MM.1S (cell line): ENCODE results near the gene CHCHD3.

ENCODE experiments used
- DNase-seq: peaks from one replicate; pipeline ENCODE4 v3.0.0-alpha.2; 2015
- H2AFZ ChIP-seq: fragments of 300-600 bp; sonication (generic); 2 replicates; pipeline ENCODE4 v1.6.0; 2016; ENCODE audit warnings: antibody characterized with exemption, low read length
- H3F3A ChIP-seq: fragments of 300-600 bp; sonication (generic); 2 replicates; pipeline ENCODE4 v1.6.1; 2016; ENCODE audit warnings: mild to moderate bottlenecking, antibody characterized with exemption, low read length, moderate library complexity, mixed read lengths; ENCODE audit not compliant: insufficient read depth
- H3K27ac ChIP-seq: fragments of 300-600 bp; sonication (generic); 2 replicates; pipeline ENCODE4 v1.5.1; 2016; ENCODE audit warnings: mild to moderate bottlenecking, low read length
- H3K27me3 ChIP-seq: fragments of 300-600 bp; sonication (generic); replicated peaks from 2 replicates; pipeline ENCODE4 v1.6.0; 2016; ENCODE audit warnings: low read length; ENCODE audit not compliant: insufficient read depth
- H3K36me3 ChIP-seq: fragments of 300-600 bp; sonication (generic); replicated peaks from 2 replicates; pipeline ENCODE4 v1.6.1; 2016; ENCODE audit warnings: mild to moderate bottlenecking, low read length, mixed read lengths; ENCODE audit not compliant: insufficient read depth
- H3K4me1 ChIP-seq: fragments of 300-600 bp; sonication (generic); 2 replicates; pipeline ENCODE4 v1.6.1; 2016; ENCODE audit warnings: low read length, mixed read lengths
- H3K4me2 ChIP-seq: fragments of 300-600 bp; sonication (generic); 2 replicates; pipeline ENCODE4 v1.6.0; 2016; ENCODE audit warnings: low read depth, low read length
- H3K4me3 ChIP-seq: fragments of 300-600 bp; sonication (generic); 2 replicates; pipeline ENCODE4 v1.5.1; 2016; ENCODE audit warnings: low read length, mixed read lengths
- H3K79me2 ChIP-seq: fragments of 300-600 bp; sonication (generic); 2 replicates; pipeline ENCODE4 v1.6.1; 2016; ENCODE audit warnings: mixed run types, low read length, mixed read lengths
- H3K9ac ChIP-seq: fragments of 300-600 bp; sonication (generic); 2 replicates; pipeline ENCODE4 v1.6.1; 2016; ENCODE audit warnings: low read length, mixed read lengths
- H3K9me2 ChIP-seq: fragments of 300-600 bp; sonication (generic); replicated peaks from 2 replicates; pipeline ENCODE4 v1.6.1; 2016; ENCODE audit warnings: mild to moderate bottlenecking, low read length, mixed read lengths; ENCODE audit not compliant: insufficient read depth
- H3K9me3 ChIP-seq: fragments of 300-600 bp; sonication (generic); replicated peaks from 2 replicates; pipeline ENCODE4 v1.6.1; 2016; ENCODE audit warnings: mild to moderate bottlenecking, low read length, mixed read lengths; ENCODE audit not compliant: insufficient read depth
- H4K20me1 ChIP-seq: fragments of 300-600 bp; sonication (generic); 2 replicates; pipeline ENCODE4 v1.6.1; 2016; ENCODE audit warnings: mild to moderate bottlenecking, low read length, moderate library complexity, mixed read lengths; ENCODE audit not compliant: insufficient read depth
- CTCF ChIP-seq: fragments of 300-600 bp; sonication (generic); IDR thresholded peaks from 2 replicates; pipeline ENCODE4 v1.5.1; 2016; ENCODE audit warnings: antibody characterized with exemption, low read length, mixed read lengths
- EZH2 ChIP-seq: fragments of 300-600 bp; sonication (generic); optimal IDR thresholded peaks from 2 replicates; pipeline ENCODE3; 2017; ENCODE audit warnings: low read depth, mild to moderate bottlenecking, antibody characterized with exemption, low read length, mixed read lengths
- EZH2phosphoT487 ChIP-seq: fragments of 300-600 bp; sonication (generic); IDR thresholded peaks from 2 replicates; pipeline ENCODE4 v1.6.1; 2018; ENCODE audit warnings: antibody characterized with exemption, low read length

Gene CHCHD3

GRCh38 chr7:132779164-132779563, 302.7 kb downstream of the CHCHD3 start:
- H3K36me3 ChIP-seq, result no peaks in the 10 kb centered on the region
- H3K27ac ChIP-seq, result no peak overlapping the region
- no peak overlapping the region for H3K4me3 ChIP-seq
- H3K4me1 ChIP-seq, result no peaks in the 10 kb centered on the region
- H4K20me1 ChIP-seq, result no peaks in the 10 kb centered on the region
- DNase-seq, result no peak
- no peaks in the 10 kb centered on the region for H3F3A ChIP-seq
- H3K9ac ChIP-seq, result no peak overlapping the region
- no peaks in the 10 kb centered on the region for H3K79me2 ChIP-seq
- no peak for TF ChIP-seq EZH2phosphoT487
- TF ChIP-seq CTCF, result no peak
- TF ChIP-seq EZH2, result no peak
- H3K27me3 ChIP-seq, result no peaks in the 10 kb centered on the region
- no peak overlapping the region for H2AFZ ChIP-seq
- no peaks in the 10 kb centered on the region for H3K9me3 ChIP-seq
- no peak overlapping the region for H3K4me2 ChIP-seq
- no peaks in the 10 kb centered on the region for H3K9me2 ChIP-seq

- no peaks in the 10 kb centered on the region for H3K9me3 ChIP-seq
- no peaks in the 10 kb centered on the region for H3F3A ChIP-seq
- H3K27me3 ChIP-seq, result no peaks in the 10 kb centered on the region
- no peaks in the 10 kb centered on the region for H3K36me3 ChIP-seq
- no peak overlapping the region for H2AFZ ChIP-seq
- no peak overlapping the region for H3K4me3 ChIP-seq
- H3K4me2 ChIP-seq, result no peak overlapping the region
- no peaks in the 10 kb centered on the region for H3K79me2 ChIP-seq
- DNase-seq, result no peak
- no peak for TF ChIP-seq CTCF
- TF ChIP-seq EZH2phosphoT487, result no peak
- TF ChIP-seq EZH2, result no peak
- H3K4me1 ChIP-seq, result no peaks in the 10 kb centered on the region
- no peaks in the 10 kb centered on the region for H3K9me2 ChIP-seq
- no peak overlapping the region for H3K27ac ChIP-seq
- H3K9ac ChIP-seq, result no peak overlapping the region
- H4K20me1 ChIP-seq, result no peaks in the 10 kb centered on the region
Observed at GRCh38 chr7:132778761-132779160, 303.1 kb downstream of the CHCHD3 start.

- no peak overlapping the region for H3K9ac ChIP-seq
- H3K4me2 ChIP-seq, result no peak overlapping the region
- TF ChIP-seq EZH2phosphoT487 (no peak), CTCF (no peak), EZH2 (no peak)
- H4K20me1 ChIP-seq, result no peaks in the 10 kb centered on the region
- H3K79me2 ChIP-seq, result no peaks in the 10 kb centered on the region
- no peaks in the 10 kb centered on the region for H3K4me1 ChIP-seq
- no peak overlapping the region for H2AFZ ChIP-seq
- no peaks in the 10 kb centered on the region for H3K27me3 ChIP-seq
- no peak for DNase-seq
- H3F3A ChIP-seq, result no peaks in the 10 kb centered on the region
- H3K36me3 ChIP-seq, result no peaks in the 10 kb centered on the region
- no peak overlapping the region for H3K27ac ChIP-seq
- no peaks in the 10 kb centered on the region for H3K9me2 ChIP-seq
- no peaks in the 10 kb centered on the region for H3K9me3 ChIP-seq
- no peak overlapping the region for H3K4me3 ChIP-seq
Observed at GRCh38 chr7:132777956-132778355, 303.9 kb downstream of the CHCHD3 start.

DNA sequence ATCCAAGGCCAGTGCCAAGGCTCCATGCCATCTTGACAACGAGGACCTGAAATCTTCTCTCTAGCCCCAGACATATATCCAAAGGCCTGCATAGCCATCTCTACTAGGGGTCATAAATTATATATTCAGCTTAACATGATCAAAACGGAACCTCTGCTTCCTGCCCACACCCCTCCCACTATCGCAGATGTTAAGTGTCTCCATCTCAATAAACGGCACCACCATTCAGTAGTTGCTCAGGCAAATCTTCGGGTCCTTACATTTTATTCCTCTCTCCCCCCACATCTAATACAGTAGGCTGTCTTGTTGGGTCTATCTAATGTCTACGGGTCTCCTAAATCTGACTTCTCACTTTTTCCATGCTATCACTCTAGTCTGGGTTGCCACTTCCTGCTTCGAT, 304.5 kb downstream of the CHCHD3 start:
- H3K79me2 ChIP-seq, result no peaks in the 10 kb centered on the region
- H4K20me1 ChIP-seq, result no peaks in the 10 kb centered on the region
- H3F3A ChIP-seq, result no peaks in the 10 kb centered on the region
- no peak overlapping the region for H3K4me2 ChIP-seq
- no peaks in the 10 kb centered on the region for H3K36me3 ChIP-seq
- H3K9me3 ChIP-seq, result no peaks in the 10 kb centered on the region
- no peak overlapping the region for H3K9ac ChIP-seq
- no peak overlapping the region for H3K27ac ChIP-seq
- DNase-seq, result no peak
- no peaks in the 10 kb centered on the region for H3K27me3 ChIP-seq
- TF ChIP-seq EZH2 (no peak), EZH2phosphoT487 (no peak), CTCF (no peak)
- no peaks in the 10 kb centered on the region for H3K9me2 ChIP-seq
- no peak overlapping the region for H2AFZ ChIP-seq
- no peak overlapping the region for H3K4me3 ChIP-seq
- no peaks in the 10 kb centered on the region for H3K4me1 ChIP-seq
